Measurements from ENCODE around the gene RFX7.

RFX7 gene

GRCh38 chr15:56244038-56244810 is 545 bp upstream of the RFX7 start:
- peak; percentile 42 for DNase-seq (ENCODE audit: low read depth)

DNA sequence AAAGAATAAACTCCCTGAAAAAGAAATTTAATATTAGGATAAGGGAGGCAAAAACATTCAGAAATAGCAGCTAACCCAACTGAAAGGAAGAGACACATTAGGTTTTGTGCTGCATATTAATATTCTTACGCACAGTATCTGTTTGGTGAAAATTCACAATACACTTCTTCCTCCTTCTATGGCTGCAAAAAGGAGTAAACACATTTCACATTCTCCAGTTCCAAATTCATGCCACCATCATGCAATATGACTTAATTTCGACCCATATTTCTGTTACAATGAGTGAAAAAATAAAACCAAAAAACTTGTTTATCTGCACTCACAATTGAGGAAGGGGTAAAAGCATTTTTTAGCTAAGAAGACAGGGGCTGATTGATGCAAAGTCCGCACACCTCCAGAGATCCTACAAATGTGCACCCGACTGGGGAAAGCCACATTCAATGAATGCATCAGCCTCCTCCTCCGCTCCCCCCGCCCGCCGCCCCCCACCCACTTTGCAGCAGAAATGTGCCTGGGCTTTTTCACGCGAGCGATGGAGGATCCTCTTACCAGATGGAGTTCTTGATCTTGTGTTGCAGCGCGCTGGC is 1.0 kb downstream of the RFX7 start:
- DNase-seq (ENCODE audit: low read depth): no peak

- no peak for DNase-seq (ENCODE audit: low read depth)
Measured at GRCh38 chr15:56241374-56242105, 2.1 kb downstream of the RFX7 start.

- no peak for DNase-seq (ENCODE audit: low read depth)
Measured at GRCh38 chr15:56240390-56240789, 3.3 kb downstream of the RFX7 start.

DNA sequence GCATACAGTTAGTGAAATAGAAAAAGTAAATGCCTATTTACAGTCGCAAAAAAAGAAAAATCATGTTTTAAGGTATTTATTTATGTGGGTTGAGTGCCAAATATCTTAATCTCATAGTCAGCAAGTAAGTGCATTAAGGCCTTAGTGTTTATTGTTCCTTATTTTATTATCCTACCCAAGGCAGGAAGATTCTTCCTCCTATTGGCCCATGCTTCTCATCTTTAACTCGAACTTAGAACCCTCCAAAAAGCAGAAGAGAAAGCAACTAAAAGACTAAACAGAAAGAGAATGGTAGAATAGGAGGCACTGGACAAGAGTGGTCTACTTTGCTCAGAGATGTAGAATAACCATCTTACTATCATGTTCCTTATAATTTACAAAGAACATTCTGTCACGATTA is 7.5 kb downstream of the RFX7 start:
- DNase-seq (ENCODE audit: low read depth): no peak

DNA sequence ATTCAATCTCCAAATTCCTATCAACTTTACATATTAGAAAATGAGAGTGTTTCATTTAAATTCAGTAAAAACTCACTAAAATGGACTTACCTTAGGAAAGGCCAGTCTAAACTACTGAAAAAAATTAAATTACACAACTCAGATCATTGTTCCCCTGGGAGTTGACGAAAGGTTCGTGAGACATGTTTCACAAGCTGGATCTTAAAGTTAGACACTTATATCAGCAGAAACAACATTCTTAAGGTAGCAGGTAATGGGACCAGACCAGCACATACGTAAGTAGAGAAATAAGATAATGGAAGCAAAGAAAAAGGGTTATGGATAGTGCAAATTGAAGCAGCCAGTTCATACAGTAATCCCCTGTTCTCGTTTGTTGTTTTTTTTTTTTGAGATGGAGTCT is 8.9 kb downstream of the RFX7 start:
- no peak for DNase-seq (ENCODE audit: low read depth)

DNA sequence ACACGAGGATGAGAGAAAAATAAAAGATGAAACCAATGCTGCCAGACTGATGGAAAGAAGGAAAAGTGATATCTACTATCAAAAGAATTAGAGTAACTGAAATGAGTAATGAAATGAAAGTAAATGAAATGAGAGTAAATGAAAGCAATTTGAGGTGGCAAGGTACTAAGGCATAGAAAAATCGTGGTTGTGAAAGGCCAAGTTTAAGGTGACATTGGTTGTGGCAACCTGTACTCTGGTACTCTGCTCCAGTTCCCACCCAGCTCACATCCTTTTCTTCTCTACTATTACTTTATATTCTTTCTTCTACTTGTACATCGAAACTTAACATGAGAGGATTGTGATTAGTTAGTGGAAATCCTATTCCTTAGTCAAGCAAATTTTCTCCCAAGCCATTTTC is 10.1 kb downstream of the RFX7 start:
- DNase-seq (ENCODE audit: low read depth): no peak

DNA sequence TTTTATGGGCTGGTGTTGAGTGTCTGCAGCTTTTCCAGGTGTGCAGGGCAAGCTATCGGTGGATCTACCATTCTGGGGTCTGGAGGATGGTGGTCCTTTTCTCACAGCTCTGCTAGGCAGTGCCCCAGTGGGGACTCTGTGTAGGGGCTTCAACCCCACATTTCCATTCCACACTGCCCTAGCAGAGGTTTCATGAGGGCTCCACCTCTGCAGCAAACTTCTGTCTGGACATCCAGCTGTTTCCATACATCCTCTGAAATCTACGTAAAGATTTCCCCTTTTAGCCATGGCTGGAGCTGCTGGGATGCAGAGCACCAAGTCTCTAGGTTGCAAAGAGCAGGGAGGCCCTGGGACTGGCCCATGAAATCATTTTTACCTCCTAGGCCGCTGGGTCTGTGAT is 11.6 kb downstream of the RFX7 start:
- DNase-seq (ENCODE audit: low read depth): no peak

- no peak for DNase-seq (ENCODE audit: low read depth)
Measured at GRCh38 chr15:56228854-56229253, 14.8 kb downstream of the RFX7 start.

DNA sequence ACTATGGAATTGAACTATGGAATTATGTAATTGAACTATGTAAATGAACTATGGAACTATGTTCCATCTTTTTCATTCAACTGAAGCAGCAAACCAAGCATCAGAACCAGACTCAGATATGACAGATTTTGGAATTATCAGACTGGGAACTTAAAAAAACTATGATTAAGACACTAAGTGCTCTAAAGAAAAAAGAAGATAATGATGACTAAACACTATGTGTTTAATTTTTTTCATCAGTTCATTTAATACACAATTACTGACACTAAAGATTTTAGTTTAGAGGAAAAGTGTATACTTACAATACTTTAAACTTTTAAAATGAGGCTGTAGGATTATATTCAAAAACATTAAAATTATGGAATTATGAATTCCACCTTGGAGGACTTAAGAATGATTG is 15.3 kb downstream of the RFX7 start:
- DNase-seq (ENCODE audit: low read depth): no peak

GRCh38 chr15:56227780-56228179 is 15.9 kb downstream of the RFX7 start:
- DNase-seq (ENCODE audit: low read depth): no peak

- no peak for DNase-seq (ENCODE audit: low read depth)
Measured at GRCh38 chr15:56227306-56227705, 16.4 kb downstream of the RFX7 start.

GRCh38 chr15:56225520-56225919 is 18.2 kb downstream of the RFX7 start:
- no peak for DNase-seq (ENCODE audit: low read depth)

GRCh38 chr15:56222302-56222701 is 21.4 kb downstream of the RFX7 start:
- no peak for DNase-seq (ENCODE audit: low read depth)

- no peak for DNase-seq (ENCODE audit: low read depth)
Measured at GRCh38 chr15:56217341-56217740, 26.3 kb downstream of the RFX7 start.

- peak; percentile 77 for DNase-seq (ENCODE audit: low read depth)
Measured at GRCh38 chr15:56215769-56216168, 27.9 kb downstream of the RFX7 start.

- DNase-seq (ENCODE audit: low read depth): no peak
Measured at GRCh38 chr15:56211960-56212550, 31.6 kb downstream of the RFX7 start.

GRCh38 chr15:56211064-56211463 is 32.6 kb downstream of the RFX7 start:
- DNase-seq (ENCODE audit: low read depth): no peak

- no peak for DNase-seq (ENCODE audit: low read depth)
Measured at GRCh38 chr15:56208641-56209155, 35.0 kb downstream of the RFX7 start.

GRCh38 chr15:56208185-56208584 is 35.5 kb downstream of the RFX7 start:
- DNase-seq (ENCODE audit: low read depth): no peak

DNA sequence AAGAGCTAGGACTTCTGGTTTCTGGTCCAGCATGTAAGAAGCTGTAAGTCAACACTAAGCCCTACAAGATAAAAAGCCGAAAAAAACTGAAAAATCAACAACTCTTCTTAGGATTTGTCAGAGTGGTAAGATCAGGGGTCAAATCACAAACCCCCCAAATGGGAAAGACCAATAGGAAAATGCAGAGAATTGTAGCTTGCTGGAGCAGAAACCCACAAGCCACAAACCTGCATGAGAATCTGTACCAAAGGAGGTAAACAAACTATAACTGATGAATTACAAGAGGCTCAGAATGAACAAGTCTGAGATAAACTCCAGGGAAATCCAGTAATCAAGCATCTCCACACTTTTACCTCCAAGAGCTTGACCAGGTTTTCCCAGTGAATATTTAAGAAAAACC is 36.0 kb downstream of the RFX7 start:
- DNase-seq (ENCODE audit: low read depth): no peak

GRCh38 chr15:56207092-56207491 is 36.6 kb downstream of the RFX7 start:
- no peak for DNase-seq (ENCODE audit: low read depth)

Measured in non-pigmented ciliary epithelial cell (primary cell).